A549 (cell line): Measurements from ENCODE around the gene HMX3. TPM values are rescaled to one million over a fixed set of nuclear protein-coding genes. Genes with fewer than 3 reads are reported as not detected.

ENCODE experiments used
- ATAC-seq, 2 experiments: fragments of 200-7000 bp in 1 of 2; fragments of >200 bp in 1 of 2; cut with Nextera tagmentation in 1 of 2; cut with Tn5 transposase in 1 of 2; 3 replicates each; pipeline versions ENCODE4 v1.8.0 to v1.9.1; 2018 to 2020; ENCODE audit warnings: mild to moderate bottlenecking in 1 of 2, moderate library complexity in 1 of 2
- CTCF ChIA-PET: fragments of 300-600 bp; sonication (Branson Sonifier 250); formaldehyde crosslinking; extraction: SDS; loops from one replicate; lab custom pipeline; 2021; ENCODE audit warnings: antibody characterized with exemption, inconsistent platforms; lab: Yijun Ruan, JAX
- POLR2A ChIA-PET: fragments of 350-600 bp; formaldehyde crosslinking; extraction: SDS; loops from one replicate; lab custom pipeline; 2021; ENCODE audit warnings: antibody characterized with exemption, inconsistent platforms; lab: Yijun Ruan, JAX
- DNase-seq, 2 experiments: peaks; one replicate each; pipeline versions ENCODE4 v3.0.0 to v3.0.0-alpha.2; 2011 to 2016; ENCODE audit warnings: low read depth in 1 of 2, low spot score in 1 of 2
- FAIRE-seq: peaks from 2 replicates; lab custom pipeline; 2011; peaks lifted over from hg19 to GRCh38; lab: Jason Lieb, UNC
- H3K27ac ChIP-seq, 2 experiments: fragments of >200 bp; sonication (Bioruptor Twin); formaldehyde crosslinking; 3 replicates each; pipeline ENCODE4 v1.5.1; 2016 to 2017
- H3K4me1 ChIP-seq: fragments of >200 bp; sonication (Bioruptor Twin); formaldehyde crosslinking; 3 replicates; pipeline ENCODE4 v1.6.1; 2016
- H3K4me2 ChIP-seq: fragments of >200 bp; sonication (Bioruptor Twin); formaldehyde crosslinking; 3 replicates; pipeline ENCODE4 v1.6.1; 2016
- H3K4me3 ChIP-seq: fragments of >200 bp; sonication (Bioruptor Twin); formaldehyde crosslinking; 3 replicates; pipeline ENCODE4 v1.5.1; 2016
- H3K9me3 ChIP-seq: fragments of >200 bp; sonication (Bioruptor Twin); formaldehyde crosslinking; 3 replicates; pipeline ENCODE4 v1.6.1; 2016
- CBX2 ChIP-seq: fragments of 200-600 bp; sonication (generic); IDR thresholded peaks from 2 replicates; pipeline ENCODE4 v1.6.1; 2016; ENCODE audit warnings: low read depth, mild to moderate bottlenecking, borderline replicate concordance
- CHD4 ChIP-seq: fragments of 200-600 bp; sonication (generic); IDR thresholded peaks from 2 replicates; pipeline ENCODE4 v1.6.1; 2016; ENCODE audit warnings: antibody characterized with exemption, mild to moderate bottlenecking, borderline replicate concordance
- E2F6 ChIP-seq: IDR thresholded peaks from 2 replicates; pipeline ENCODE4 v1.6.1; 2012; ENCODE audit warnings: low read depth, borderline replicate concordance
- ESRRA ChIP-seq: fragments of 150-350 bp; IDR thresholded peaks from 2 replicates; pipeline ENCODE4 v1.6.1; 2014; ENCODE audit warnings: mild to moderate bottlenecking, low read length, borderline replicate concordance
- FOSL2 ChIP-seq, 2 experiments: fragments of 450-650 bp in 1 of 2; fragments of >200 bp in 1 of 2; sonication (Bioruptor Twin) in 1 of 2; formaldehyde crosslinking; IDR thresholded peaks; 2 replicates each; pipeline versions ENCODE4 v1.5.0 to v1.6.1; 2016 to 2020; ENCODE audit warnings: mild to moderate bottlenecking in 1 of 2, moderate library complexity in 1 of 2
- HDAC2 ChIP-seq: fragments of 200-600 bp; sonication (generic); IDR thresholded peaks from 2 replicates; pipeline ENCODE4 v1.6.1; 2016
- HOXA7 ChIP-seq: fragments of 250-450 bp; sonication (Bioruptor Pico); IDR thresholded peaks from 2 replicates; pipeline ENCODE4 v1.5.0; 2020; ENCODE audit warnings: mild to moderate bottlenecking, moderate library complexity
- HOXB13 ChIP-seq: fragments of 250-450 bp; sonication (Bioruptor Pico); IDR thresholded peaks from 2 replicates; pipeline ENCODE4 v1.5.0; 2020; ENCODE audit warnings: low read depth, mild to moderate bottlenecking, moderate library complexity
- HOXB5 ChIP-seq: fragments of 250-450 bp; sonication (Bioruptor Pico); IDR thresholded peaks from 2 replicates; pipeline ENCODE4 v1.5.0; 2020; ENCODE audit warnings: mild to moderate bottlenecking, moderate library complexity
- JUNB ChIP-seq: fragments of >200 bp; sonication (Bioruptor Twin); formaldehyde crosslinking; IDR thresholded peaks from 2 replicates; pipeline ENCODE4 v1.6.1; 2016
- KDM1A ChIP-seq: fragments of 200-600 bp; sonication (generic); IDR thresholded peaks from 2 replicates; pipeline ENCODE4 v1.6.1; 2016; ENCODE audit warnings: low read depth, mild to moderate bottlenecking
- KDM5A ChIP-seq: fragments of 200-600 bp; sonication (generic); IDR thresholded peaks from 2 replicates; pipeline ENCODE4 v1.6.1; 2016; ENCODE audit warnings: antibody characterized with exemption, mild to moderate bottlenecking
- MYC ChIP-seq: IDR thresholded peaks from 2 replicates; pipeline ENCODE4 v1.6.1; 2012; ENCODE audit warnings: mild to moderate bottlenecking, inconsistent platforms, low read length, improper control_type of control experiment, borderline replicate concordance
- NFE2L2 ChIP-seq: fragments of 150-350 bp; conservative IDR thresholded peaks from 2 replicates; pipeline ENCODE4 v1.6.1; 2014; ENCODE audit warnings: low read length
- NPAS2 ChIP-seq: fragments of 250-450 bp; sonication (Bioruptor Pico); IDR thresholded peaks from 2 replicates; pipeline ENCODE4 v1.8.0; 2022; ENCODE audit warnings: mild to moderate bottlenecking, moderate library complexity, borderline replicate concordance
- NR3C1 ChIP-seq: fragments of >200 bp; sonication (Bioruptor Twin); formaldehyde crosslinking; IDR thresholded peaks from 3 replicates; pipeline ENCODE4 v1.6.1; 2017
- PBX3 ChIP-seq: IDR thresholded peaks from 2 replicates; pipeline ENCODE4 v1.6.1; 2012
- REST ChIP-seq: fragments of 200-600 bp; sonication (generic); IDR thresholded peaks from 2 replicates; pipeline ENCODE4 v1.6.1; 2016; ENCODE audit warnings: antibody characterized with exemption, mild to moderate bottlenecking, moderate library complexity
- RFX5 ChIP-seq: fragments of 450-650 bp; IDR thresholded peaks from 2 replicates; pipeline ENCODE4 v1.7.1; 2014; ENCODE audit warnings: antibody characterized with exemption, mild to moderate bottlenecking, moderate library complexity
- ZNF302 ChIP-seq: fragments of 250-450 bp; sonication (Bioruptor Pico); IDR thresholded peaks from 2 replicates; pipeline ENCODE4 v1.9.0; 2021; ENCODE audit warnings: inconsistent platforms, mild to moderate bottlenecking, moderate library complexity
- WGBS: methylation state at CpG from one replicate; pipeline ENCODE4 v1.1.6; 2017; ENCODE audit errors: missing lambda C conversion rate; 5-methylcytosine and 5-hydroxymethylcytosine counted together
- polyA plus RNA-seq, 4 experiments: library from polyadenylated mRNA; depleted of rRNA in 3 of 4; stranded (reverse); fragments of >200 nt; fragmentation: RNase III in 1 of 4; extraction: RNeasy Plus Mini Kit Qiagen cat#74134 plus additional on column Dnase treatment in 1 of 4; gene quantifications; 2 replicates in 3 of 4; 3 replicates in 1 of 4; pipeline ENCODE4 v1.2.3, GENCODE V29; 2011 to 2017
- TF ChIP-seq, protein P1 (sequence below): IDR thresholded peaks from 2 replicates; pipeline ENCODE4 v1.6.1; 2012

Gene HMX3
- polyA plus RNA-seq, 2 of the 4 experiments (the other 2 are of a cell fraction), result not detected

DNA sequence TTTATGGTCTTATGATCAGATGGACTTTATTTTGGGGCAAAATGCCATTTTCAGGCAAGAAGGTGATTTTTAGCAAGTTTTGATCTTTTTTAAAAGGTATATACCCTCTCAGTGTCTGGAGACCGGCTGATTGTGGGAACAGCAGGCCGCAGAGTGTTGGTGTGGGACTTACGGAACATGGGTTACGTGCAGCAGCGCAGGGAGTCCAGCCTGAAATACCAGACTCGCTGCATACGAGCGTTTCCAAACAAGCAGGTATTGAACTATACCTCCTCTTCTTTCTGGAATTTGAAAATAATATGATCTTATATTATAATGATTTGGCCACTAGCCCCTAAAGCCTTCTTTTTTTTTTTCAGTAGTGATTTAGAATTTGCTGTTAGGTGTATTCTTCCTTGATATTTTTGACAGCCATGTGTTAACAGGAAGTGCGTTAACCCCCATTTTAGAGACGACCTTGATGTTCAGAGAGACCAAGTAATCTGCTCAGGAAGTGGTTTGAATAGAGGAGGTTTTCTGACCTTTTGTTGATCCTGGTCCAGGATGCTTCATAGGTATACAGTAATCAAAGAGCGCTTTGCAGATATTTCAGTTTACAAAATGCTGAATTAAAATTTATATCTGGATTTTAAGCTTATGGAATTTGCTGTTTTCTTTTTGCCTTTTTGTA, 24.7 kb downstream of the HMX3 start:
- WGBS, result 95% methylated on average over 11 of the region's 11 CpGs
- CTCF ChIA-PET, result interaction anchor here (0.7 to 0.9 kb wide), 5 partner anchors 14 to 967 kb away, joined by 3 to 6 read pairs (median 3); no protein-coding TSS in a partner anchor
- TF ChIP-seq HOXA7 (CRISPR knock-in tag) (no peak), NFE2L2 (no peak), KDM5A (no peak), CBX2 (no peak), REST (no peak), NPAS2 (CRISPR knock-in tag) (no peak), E2F6 (no peak), PBX3 (no peak), HOXB13 (no peak), HDAC2 (no peak), KDM1A (no peak), RFX5 (no peak), JUNB (no peak), CHD4 (no peak), NR3C1 (no peak)
- TF ChIP-seq, protein P1, sequence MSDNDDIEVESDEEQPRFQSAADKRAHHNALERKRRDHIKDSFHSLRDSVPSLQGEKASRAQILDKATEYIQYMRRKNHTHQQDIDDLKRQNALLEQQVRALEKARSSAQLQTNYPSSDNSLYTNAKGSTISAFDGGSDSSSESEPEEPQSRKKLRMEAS, result no peak

DNA sequence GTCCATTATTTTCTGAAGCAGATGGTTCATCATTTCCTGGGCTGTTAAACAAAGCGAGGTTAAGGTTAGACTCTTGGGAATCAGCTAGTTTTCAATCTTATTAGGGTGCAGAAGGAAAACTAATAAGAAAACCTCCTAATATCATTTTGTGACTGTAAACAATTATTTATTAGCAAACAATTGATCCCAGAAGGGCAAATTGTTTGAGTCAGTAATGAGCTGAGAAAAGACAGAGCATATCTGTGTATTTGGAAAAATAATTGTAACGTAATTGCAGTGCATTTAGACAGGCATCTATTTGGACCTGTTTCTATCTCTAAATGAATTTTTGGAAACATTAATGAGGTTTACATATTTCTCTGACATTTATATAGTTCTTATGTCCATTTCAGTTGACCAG, 28.5 kb downstream of the HMX3 start:
- Histone ChIP-seq H3K27ac (no peak overlapping the region), H3K4me1 (peaks cover 5% of the 10 kb centered on the region; the same call in 2 of the 3 replicates)
- no peak for ATAC-seq
- DNase-seq, result no peak
- 96% methylated on average over 2 of the region's 2 CpGs for WGBS
- TF ChIP-seq FOSL2 (IDR thresholded peaks at IDR 0.05) (no peak), FOSL2 (CRISPR knock-in tag; IDR thresholded peaks at IDR 0.05) (no peak), ESRRA (no peak), HOXB5 (CRISPR knock-in tag) (no peak), MYC (no peak), REST (no peak), ZNF302 (CRISPR knock-in tag) (no peak)
- TF ChIP-seq, all 56 proteins: peak for 0
- Histone ChIP-seq H3K4me2 (no peak overlapping the region), H3K4me3 (no peak overlapping the region), H3K9me3 (no peaks in the 10 kb centered on the region)
- ChIA-PET POLR2A (no interaction called here), CTCF (interaction anchor here (1.2 kb wide), 1 partner anchor 31 kb away, joined by 3 read pairs; no protein-coding TSS in a partner anchor)
- no peak for FAIRE-seq

More for the DNA sequence above, 24.7 kb downstream of the HMX3 start:
- no peaks in the 10 kb centered on the region for H3K9me3 ChIP-seq
- POLR2A ChIA-PET, result no interaction called here
- no peak overlapping the region for H3K4me2 ChIP-seq
- FAIRE-seq, result no peak
- DNase-seq, result no peak
- H3K27ac ChIP-seq, result no peak overlapping the region
- ATAC-seq, result no peak
- H3K4me1 ChIP-seq, result peaks cover 43% of the 10 kb centered on the region
- no peak overlapping the region for H3K4me3 ChIP-seq
